ENCODE data around the gene FCMR.

DNA sequence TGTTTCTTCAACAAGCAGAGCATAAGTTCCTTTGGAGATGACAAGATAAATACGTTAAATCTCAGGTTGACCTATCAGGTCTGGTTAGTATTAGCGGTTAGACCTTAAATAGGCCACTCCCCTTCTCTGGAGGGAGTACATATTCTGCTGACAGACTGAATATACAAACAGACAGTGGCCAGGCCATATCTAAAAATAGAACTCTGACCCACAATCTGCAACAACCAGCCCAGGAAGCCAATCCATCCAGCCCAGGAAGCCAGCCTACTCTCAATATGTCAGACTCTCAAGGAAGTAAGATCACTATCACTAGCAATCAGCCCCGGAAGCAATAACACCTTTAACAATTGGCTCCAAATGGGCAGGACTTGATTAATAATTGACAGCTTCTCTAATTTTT lies 49.6 kb downstream of the FCMR start:
- TF ChIP-seq, protein P1, sequence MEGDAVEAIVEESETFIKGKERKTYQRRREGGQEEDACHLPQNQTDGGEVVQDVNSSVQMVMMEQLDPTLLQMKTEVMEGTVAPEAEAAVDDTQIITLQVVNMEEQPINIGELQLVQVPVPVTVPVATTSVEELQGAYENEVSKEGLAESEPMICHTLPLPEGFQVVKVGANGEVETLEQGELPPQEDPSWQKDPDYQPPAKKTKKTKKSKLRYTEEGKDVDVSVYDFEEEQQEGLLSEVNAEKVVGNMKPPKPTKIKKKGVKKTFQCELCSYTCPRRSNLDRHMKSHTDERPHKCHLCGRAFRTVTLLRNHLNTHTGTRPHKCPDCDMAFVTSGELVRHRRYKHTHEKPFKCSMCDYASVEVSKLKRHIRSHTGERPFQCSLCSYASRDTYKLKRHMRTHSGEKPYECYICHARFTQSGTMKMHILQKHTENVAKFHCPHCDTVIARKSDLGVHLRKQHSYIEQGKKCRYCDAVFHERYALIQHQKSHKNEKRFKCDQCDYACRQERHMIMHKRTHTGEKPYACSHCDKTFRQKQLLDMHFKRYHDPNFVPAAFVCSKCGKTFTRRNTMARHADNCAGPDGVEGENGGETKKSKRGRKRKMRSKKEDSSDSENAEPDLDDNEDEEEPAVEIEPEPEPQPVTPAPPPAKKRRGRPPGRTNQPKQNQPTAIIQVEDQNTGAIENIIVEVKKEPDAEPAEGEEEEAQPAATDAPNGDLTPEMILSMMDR (IDR thresholded peaks at IDR 0.05) = no peak
- no peak for TF ChIP-seq POLR2A (IDR thresholded peaks at IDR 0.05)

All from thyroid gland (tissue), 4 donors.